Kidney epithelial cell (primary cell): ENCODE results near the gene TTC3. TPM values are rescaled to one million over a fixed set of nuclear protein-coding genes. Genes with fewer than 3 reads are reported as not detected.

Source experiments
- DNase-seq: peaks from one replicate; pipeline ENCODE4 v3.0.0-alpha.2; 2010; ENCODE audit warnings: low read depth
- H3K27me3 ChIP-seq: 2 replicates; pipeline ENCODE4 v1.6.0; 2011; ENCODE audit warnings: low read length; ENCODE audit not compliant: control insufficient read depth, insufficient read depth
- H3K36me3 ChIP-seq: 2 replicates; pipeline ENCODE4 v1.5.1; 2011; ENCODE audit warnings: low read length; ENCODE audit not compliant: control insufficient read depth, insufficient read depth
- H3K4me3 ChIP-seq: 2 replicates; pipeline ENCODE4 v1.5.1; 2011; ENCODE audit warnings: low read depth, mild to moderate bottlenecking, control low read depth, low read length
- total RNA-seq: library from RNA; depleted of rRNA; stranded (reverse); fragments of >200 nt; gene quantifications from 2 replicates; pipeline ENCODE4 v1.2.3, GENCODE V29; 2015
- TF ChIP-seq, protein P1 (sequence below): IDR thresholded peaks from 2 replicates; pipeline ENCODE4 v1.5.1; 2011; ENCODE audit warnings: mild to moderate bottlenecking, moderate library complexity, low read length, control low read depth, inconsistent platforms; ENCODE audit not compliant: insufficient read depth, poor library complexity, severe bottlenecking

The TTC3 gene
- total RNA-seq, 1 donor from 2014 or later: 139 TPM

DNA sequence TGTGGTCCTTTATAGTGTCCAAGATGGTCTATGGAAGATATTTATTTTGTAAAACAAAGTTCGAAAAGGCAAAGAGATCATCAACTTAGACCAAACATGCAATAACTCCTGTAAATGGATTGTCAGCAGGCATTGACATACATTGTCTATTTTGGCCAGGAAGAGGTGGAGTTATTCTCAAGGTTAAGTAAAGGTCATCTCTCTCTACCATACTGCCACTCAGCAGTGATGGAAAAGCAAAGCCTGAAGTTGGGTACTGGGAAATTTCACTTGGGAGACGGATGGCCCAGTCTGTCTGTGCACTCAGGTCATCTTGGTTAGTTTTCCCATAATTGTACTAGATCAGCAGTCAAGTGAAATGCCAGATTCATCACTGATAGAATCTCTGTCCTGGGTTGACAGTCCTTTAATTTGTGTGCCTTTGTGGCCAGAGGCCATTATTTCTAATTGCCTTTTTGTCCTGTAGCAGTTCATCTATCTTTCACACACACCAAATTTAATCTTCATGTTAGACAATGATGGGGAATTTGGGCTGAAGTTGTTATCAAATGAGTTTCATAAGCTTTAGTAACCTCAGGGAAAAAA is 17.7 kb upstream of the TTC3 start:
- Histone ChIP-seq H3K4me3 (no peak overlapping the region), H3K27me3 (no peaks in the 10 kb centered on the region), H3K36me3 (no peaks in the 10 kb centered on the region)
- TF ChIP-seq, protein P1, sequence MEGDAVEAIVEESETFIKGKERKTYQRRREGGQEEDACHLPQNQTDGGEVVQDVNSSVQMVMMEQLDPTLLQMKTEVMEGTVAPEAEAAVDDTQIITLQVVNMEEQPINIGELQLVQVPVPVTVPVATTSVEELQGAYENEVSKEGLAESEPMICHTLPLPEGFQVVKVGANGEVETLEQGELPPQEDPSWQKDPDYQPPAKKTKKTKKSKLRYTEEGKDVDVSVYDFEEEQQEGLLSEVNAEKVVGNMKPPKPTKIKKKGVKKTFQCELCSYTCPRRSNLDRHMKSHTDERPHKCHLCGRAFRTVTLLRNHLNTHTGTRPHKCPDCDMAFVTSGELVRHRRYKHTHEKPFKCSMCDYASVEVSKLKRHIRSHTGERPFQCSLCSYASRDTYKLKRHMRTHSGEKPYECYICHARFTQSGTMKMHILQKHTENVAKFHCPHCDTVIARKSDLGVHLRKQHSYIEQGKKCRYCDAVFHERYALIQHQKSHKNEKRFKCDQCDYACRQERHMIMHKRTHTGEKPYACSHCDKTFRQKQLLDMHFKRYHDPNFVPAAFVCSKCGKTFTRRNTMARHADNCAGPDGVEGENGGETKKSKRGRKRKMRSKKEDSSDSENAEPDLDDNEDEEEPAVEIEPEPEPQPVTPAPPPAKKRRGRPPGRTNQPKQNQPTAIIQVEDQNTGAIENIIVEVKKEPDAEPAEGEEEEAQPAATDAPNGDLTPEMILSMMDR: no peak
- DNase-seq: no peak

DNA sequence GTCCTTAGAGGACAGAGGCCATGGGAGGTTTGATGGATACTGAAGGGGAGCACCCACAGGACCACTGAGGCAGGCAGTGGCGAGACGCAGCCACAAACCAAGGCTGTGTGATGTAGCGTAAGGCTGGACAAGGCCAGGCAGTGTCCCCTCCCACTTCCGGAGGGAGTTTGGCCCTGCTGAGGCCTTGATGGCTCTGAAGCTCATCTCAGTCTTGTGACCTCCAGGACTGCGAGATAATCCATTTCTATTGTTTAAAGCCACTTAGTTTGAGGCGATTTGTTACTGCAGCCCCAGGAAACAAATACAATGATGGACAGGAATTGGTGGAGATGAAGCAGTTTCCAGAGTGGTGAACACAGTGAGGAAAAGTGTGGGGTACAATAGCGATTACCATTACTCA is 15.4 kb upstream of the TTC3 start:
- H3K27me3 ChIP-seq: no peaks in the 10 kb centered on the region
- TF ChIP-seq, protein P1: no peak
- H3K36me3 ChIP-seq: no peaks in the 10 kb centered on the region
- H3K4me3 ChIP-seq: no peak overlapping the region
- no peak for DNase-seq

DNA sequence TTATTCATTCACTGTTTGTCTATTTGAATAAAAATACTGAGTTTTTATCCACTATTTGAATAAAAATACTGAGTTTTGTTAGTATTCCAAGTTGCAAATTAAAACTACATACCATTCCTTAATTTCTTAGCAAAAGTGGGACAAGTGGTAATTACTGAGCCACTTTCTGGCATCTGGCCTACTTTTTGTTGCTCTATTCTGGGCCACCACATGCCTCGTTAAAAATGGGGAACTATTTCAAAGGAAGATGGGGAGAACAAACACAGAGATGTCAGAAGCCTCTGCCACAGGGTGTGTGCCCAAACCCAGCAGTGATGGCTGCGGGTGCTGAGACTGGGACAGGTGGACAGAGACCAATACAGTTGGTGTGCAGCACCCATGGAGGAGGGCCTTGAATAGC is 14.8 kb upstream of the TTC3 start:
- no peak for DNase-seq
- no peak overlapping the region for H3K4me3 ChIP-seq
- H3K36me3 ChIP-seq: no peaks in the 10 kb centered on the region
- TF ChIP-seq, protein P1: no peak
- H3K27me3 ChIP-seq: no peaks in the 10 kb centered on the region

DNA sequence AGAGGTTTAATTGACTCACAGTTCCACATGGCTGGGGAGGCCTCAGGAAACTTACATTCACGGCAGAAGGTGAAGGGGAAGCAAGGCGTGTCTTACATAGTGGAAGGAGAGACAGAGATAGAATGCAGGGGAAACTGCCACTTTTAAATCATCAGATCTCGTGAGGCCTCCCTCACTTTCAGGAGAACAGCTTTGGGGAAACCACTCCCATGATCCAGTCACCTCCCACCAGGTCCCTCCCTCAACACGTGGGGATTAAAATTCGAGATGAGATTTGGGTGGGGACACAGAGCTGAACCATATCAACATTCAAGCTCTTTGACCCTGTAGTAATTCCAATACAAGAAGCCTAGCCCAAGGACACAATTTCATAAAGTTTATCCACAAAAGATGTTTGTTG is 13.9 kb upstream of the TTC3 start:
- no peaks in the 10 kb centered on the region for H3K27me3 ChIP-seq
- no peaks in the 10 kb centered on the region for H3K36me3 ChIP-seq
- DNase-seq: no peak
- TF ChIP-seq, protein P1: no peak
- H3K4me3 ChIP-seq: no peak overlapping the region

DNA sequence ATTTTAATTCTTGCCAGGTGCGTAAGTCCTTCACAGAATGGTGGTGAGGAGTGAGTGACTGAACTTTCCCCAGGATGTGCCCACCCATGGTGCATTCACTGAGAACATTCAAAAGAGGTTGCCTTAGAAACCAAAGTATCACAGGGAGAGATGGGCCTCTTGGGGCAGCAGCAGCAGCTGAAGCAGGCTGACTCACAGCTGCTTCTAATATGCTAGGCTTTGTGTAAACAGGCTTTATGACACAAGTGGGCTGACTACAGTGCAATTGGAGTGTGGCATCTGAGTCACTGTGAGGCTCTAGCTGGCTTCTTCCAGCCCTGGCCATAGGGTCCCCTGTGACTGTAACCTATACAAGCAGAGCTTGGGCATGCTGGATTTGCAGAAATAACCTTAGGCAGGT is 12.8 kb upstream of the TTC3 start:
- Histone ChIP-seq H3K27me3 (no peaks in the 10 kb centered on the region), H3K36me3 (no peaks in the 10 kb centered on the region), H3K4me3 (no peak overlapping the region)
- TF ChIP-seq, protein P1: peak; percentile 20
- DNase-seq: peak; percentile 97

DNA sequence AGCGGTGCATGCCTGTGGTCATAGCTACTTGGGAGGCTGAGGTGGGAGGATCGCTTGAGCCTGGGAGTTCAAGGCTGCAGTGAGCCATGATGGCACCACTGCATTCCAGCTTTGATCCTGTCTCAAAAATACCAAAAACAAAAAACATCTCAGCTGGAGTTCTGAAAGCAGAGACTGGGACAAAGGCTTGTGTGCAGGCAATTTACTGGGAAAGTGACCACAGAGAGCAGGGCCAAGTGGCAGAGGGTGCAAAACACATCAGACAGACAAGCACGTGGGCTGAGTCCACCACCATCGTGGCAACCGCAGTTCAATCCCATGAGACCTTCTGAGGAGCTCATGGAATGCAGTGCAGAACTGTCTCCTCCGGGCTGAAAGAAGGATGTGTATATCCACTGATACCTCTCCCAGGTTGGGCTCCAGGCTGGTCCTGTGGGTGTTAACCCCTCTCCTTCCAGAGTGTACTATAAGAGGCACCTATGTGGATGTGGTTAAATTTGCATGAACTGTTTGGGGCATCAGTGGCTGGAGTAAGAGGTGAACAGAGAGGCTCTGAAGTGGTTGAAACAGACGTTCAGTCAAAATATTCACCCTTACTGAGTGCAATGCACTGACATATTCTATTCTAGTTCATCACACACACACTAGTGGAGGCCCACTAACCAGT is 11.0 kb upstream of the TTC3 start:
- TF ChIP-seq, protein P1: no peak
- H3K36me3 ChIP-seq: no peaks in the 10 kb centered on the region
- H3K27me3 ChIP-seq: no peaks in the 10 kb centered on the region
- no peak for DNase-seq
- H3K4me3 ChIP-seq: no peak overlapping the region
